Ishikawa (cell line): Measurements from ENCODE around the gene ZNF248.

Experiments used
- CEBPB ChIP-seq: IDR thresholded peaks from 2 replicates; pipeline ENCODE4 v1.6.1; 2012
- CREB1 ChIP-seq: IDR thresholded peaks from 2 replicates; pipeline ENCODE4 v1.6.1; 2012; ENCODE audit warnings: low read depth
- EGR1 ChIP-seq: IDR thresholded peaks from 2 replicates; pipeline ENCODE4 v1.6.1; 2012
- EP300 ChIP-seq: IDR thresholded peaks from 2 replicates; pipeline ENCODE4 v1.6.1; 2012; ENCODE audit warnings: borderline replicate concordance
- FOXM1 ChIP-seq: IDR thresholded peaks from 2 replicates; pipeline ENCODE4 v1.6.1; 2012; ENCODE audit warnings: low read depth, borderline replicate concordance
- NFIC ChIP-seq: IDR thresholded peaks from 2 replicates; pipeline ENCODE4 v1.6.1; 2012
- RAD21 ChIP-seq: IDR thresholded peaks from 2 replicates; pipeline ENCODE4 v1.6.1; 2012; ENCODE audit warnings: low read depth
- TAF1 ChIP-seq: IDR thresholded peaks from 2 replicates; pipeline ENCODE4 v1.6.1; 2012; ENCODE audit warnings: low read depth, mild to moderate bottlenecking
- TCF12 ChIP-seq: IDR thresholded peaks from 2 replicates; pipeline ENCODE4 v1.6.1; 2012; ENCODE audit warnings: low read depth
- TEAD4 ChIP-seq: IDR thresholded peaks from 2 replicates; pipeline ENCODE4 v1.6.1; 2012
- YY1 ChIP-seq: IDR thresholded peaks from 2 replicates; pipeline ENCODE4 v1.6.1; 2012; ENCODE audit warnings: low read depth
- ZBTB7A ChIP-seq: IDR thresholded peaks from 2 replicates; pipeline ENCODE4 v1.6.1; 2012; ENCODE audit warnings: low read depth
- TF ChIP-seq, protein P1 (sequence below): IDR thresholded peaks from 2 replicates; pipeline ENCODE4 v1.6.1; 2012; ENCODE audit warnings: low read depth, mild to moderate bottlenecking
- TF ChIP-seq, protein P2 (sequence below): IDR thresholded peaks from 2 replicates; pipeline ENCODE4 v1.6.1; 2012
- TF ChIP-seq, protein P3 (sequence below): IDR thresholded peaks from 2 replicates; pipeline ENCODE4 v1.6.1; 2012

ZNF248 gene

DNA sequence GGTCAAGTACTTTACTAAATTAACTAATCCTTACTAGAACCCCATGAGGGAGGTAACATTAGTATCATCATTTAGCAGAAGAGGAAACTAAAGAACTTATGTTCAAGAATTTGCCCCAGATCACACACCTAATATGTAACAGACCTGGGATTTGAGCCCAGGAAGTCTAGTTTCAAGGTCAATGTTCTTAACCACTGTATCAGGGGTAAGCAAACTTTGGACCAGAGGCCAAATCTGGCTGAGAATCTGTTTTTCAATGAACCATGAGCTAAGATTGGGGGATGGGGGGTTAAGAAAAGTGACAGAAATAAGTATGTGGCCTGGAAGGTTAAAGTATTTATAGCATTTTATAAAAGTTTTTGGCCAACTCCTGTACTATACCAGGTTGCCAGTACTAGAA, 95.1 kb downstream of the ZNF248 start:
- TF ChIP-seq, protein P1, sequence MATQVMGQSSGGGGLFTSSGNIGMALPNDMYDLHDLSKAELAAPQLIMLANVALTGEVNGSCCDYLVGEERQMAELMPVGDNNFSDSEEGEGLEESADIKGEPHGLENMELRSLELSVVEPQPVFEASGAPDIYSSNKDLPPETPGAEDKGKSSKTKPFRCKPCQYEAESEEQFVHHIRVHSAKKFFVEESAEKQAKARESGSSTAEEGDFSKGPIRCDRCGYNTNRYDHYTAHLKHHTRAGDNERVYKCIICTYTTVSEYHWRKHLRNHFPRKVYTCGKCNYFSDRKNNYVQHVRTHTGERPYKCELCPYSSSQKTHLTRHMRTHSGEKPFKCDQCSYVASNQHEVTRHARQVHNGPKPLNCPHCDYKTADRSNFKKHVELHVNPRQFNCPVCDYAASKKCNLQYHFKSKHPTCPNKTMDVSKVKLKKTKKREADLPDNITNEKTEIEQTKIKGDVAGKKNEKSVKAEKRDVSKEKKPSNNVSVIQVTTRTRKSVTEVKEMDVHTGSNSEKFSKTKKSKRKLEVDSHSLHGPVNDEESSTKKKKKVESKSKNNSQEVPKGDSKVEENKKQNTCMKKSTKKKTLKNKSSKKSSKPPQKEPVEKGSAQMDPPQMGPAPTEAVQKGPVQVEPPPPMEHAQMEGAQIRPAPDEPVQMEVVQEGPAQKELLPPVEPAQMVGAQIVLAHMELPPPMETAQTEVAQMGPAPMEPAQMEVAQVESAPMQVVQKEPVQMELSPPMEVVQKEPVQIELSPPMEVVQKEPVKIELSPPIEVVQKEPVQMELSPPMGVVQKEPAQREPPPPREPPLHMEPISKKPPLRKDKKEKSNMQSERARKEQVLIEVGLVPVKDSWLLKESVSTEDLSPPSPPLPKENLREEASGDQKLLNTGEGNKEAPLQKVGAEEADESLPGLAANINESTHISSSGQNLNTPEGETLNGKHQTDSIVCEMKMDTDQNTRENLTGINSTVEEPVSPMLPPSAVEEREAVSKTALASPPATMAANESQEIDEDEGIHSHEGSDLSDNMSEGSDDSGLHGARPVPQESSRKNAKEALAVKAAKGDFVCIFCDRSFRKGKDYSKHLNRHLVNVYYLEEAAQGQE, result no peak

DNA sequence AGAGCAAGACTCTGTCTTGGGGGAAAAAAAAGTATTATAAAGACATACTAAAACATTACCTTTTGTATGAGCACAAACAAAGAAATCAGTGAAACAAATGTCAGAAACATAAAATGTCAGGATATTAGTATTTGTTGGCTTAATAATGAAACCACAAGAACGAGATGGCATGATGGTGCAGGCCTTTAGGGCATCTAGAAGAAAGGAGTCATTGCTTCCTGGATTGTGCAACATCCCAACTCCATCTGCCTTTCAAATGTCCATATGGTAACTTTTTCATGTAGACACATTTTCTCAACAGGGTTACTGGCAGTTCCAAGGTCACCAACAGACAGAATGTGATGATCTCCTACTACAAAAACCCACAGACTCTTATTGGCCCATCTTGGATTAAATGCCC, 96.6 kb downstream of the ZNF248 start:
- TF ChIP-seq CEBPB (no peak), ZBTB7A (no peak), EGR1 (no peak), RAD21 (no peak), TCF12 (no peak), EP300 (no peak), YY1 (no peak), FOXM1 (no peak), NFIC (no peak), TEAD4 (no peak), CREB1 (no peak), TAF1 (no peak)
- TF ChIP-seq, protein P2, sequence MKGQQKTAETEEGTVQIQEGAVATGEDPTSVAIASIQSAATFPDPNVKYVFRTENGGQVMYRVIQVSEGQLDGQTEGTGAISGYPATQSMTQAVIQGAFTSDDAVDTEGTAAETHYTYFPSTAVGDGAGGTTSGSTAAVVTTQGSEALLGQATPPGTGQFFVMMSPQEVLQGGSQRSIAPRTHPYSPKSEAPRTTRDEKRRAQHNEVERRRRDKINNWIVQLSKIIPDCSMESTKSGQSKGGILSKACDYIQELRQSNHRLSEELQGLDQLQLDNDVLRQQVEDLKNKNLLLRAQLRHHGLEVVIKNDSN, result no peak
- TF ChIP-seq, protein P1, result no peak
- TF ChIP-seq, protein P3, sequence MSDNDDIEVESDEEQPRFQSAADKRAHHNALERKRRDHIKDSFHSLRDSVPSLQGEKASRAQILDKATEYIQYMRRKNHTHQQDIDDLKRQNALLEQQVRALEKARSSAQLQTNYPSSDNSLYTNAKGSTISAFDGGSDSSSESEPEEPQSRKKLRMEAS, result no peak

DNA sequence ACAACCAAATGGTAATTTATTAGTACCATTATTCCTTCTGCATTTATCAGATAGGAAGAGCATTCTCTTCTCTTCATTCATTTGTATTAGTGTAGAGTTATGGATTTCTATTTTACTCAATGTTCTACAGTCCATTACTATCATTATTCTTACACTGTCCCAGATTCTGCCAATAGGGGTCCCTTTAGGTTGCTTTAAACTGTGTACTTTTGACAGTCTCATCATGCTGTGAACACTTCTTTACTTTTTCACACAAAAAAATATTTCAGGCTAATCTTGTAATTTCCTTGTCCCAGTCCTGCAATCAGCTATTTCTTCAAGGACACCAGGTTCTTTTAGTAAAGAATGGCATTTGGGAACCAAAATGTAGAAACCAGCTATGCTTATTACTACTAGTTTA, 99.3 kb downstream of the ZNF248 start:
- TF ChIP-seq, protein P2, result no peak
- TF ChIP-seq EGR1 (no peak), EP300 (no peak), RAD21 (no peak), TCF12 (no peak), CREB1 (no peak), FOXM1 (no peak), TEAD4 (no peak), NFIC (no peak), CEBPB (no peak), TAF1 (no peak), ZBTB7A (no peak), YY1 (no peak)
- TF ChIP-seq, protein P1, result no peak
- TF ChIP-seq, protein P3, result no peak

DNA sequence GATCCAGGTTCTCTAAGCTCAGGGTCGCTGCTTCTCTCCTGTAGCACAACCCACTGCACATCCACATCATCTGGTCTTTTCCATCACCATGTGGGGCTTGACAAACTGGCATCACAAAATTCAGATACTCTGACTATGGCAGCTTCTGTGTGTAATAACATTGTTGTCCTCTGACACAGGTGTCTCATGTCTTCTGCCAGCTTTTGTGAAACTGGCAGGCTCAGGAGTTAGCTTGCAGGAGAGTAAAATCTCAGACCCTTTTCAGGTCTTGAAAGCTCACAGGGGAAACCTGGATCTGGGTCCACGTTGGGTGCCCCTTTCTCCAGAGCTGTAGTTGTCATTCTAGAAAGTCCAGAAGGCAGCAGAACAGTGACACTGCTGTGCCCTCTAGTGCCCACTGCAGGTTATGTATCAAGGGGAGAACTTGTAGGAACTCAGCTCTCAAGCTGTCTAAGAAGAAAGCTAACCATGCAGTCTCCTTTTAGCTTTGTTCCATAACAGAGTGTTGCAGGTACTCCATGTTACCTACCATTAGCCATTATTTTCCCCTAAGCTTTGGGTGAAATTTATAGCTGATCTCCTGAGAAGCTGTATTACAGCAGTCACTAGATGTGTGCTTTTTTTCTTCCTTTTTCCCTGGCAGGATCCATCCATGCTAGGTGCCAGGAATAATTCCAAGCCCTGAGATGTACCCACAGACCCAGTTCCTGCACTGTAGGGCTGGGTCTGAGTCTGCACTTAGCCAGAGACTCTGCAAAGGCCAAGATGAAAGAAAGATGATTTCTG, 102.7 kb downstream of the ZNF248 start:
- TF ChIP-seq EGR1, result no peak
- no peak for TF ChIP-seq TAF1
- peak; percentile 43 for TF ChIP-seq RAD21

DNA sequence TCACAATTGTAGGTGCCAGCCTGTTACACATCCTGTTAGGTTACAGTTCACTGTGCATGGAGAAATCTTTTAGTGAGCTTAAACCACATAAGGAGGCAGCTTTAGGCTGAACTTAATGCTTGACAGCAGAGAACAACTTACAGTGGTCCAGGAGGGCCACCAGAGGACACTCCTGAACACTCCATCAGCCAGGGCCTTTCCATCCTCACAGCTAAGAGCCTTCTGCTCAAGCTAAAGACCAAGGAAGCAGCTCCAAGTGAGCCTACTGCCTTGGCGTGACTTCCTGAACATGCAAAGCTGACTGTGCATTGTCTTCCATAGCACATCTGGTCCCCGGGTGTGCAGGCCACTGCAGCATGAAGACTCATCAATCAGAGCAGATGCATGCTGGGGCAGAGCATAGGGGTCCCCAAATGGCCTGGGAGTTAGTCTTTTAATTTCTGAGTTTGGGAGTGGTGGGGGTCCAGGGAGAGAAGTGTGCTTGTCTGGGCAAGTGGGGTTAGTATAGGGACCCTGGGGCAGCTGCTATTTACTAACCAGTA, 105.0 kb downstream of the ZNF248 start:
- TF ChIP-seq FOXM1 (no peak), NFIC (no peak), CREB1 (no peak), ZBTB7A (no peak), TCF12 (no peak), TAF1 (no peak), TEAD4 (no peak), EGR1 (no peak), CEBPB (no peak), YY1 (no peak), RAD21 (no peak), EP300 (no peak)
- TF ChIP-seq, protein P2, result no peak
- TF ChIP-seq, protein P3, result no peak
- TF ChIP-seq, protein P1, result no peak
